NCI-H526 (cell line): ENCODE measurements around the gene CFAP97D2.
"Not testable (repeated sequence)": the region's sequence is repeated elsewhere in the genome, so short reads cannot be mapped to it uniquely, and the experiment has no call there.

Experiments
- DNase-seq, 2 experiments: peaks; one replicate each; lab custom pipeline; 2025; lab: John Stamatoyannopoulos, UW

The CFAP97D2 gene

GRCh38 chr13:114236227-114236626, 57.2 kb downstream of the CFAP97D2 start:
- no peak for DNase-seq

- DNase-seq: no peak
Observed at GRCh38 chr13:114237415-114238112, 58.5 kb downstream of the CFAP97D2 start.

GRCh38 chr13:114241918-114242317, 62.9 kb downstream of the CFAP97D2 start:
- DNase-seq: no peak

GRCh38 chr13:114243971-114244370, 64.9 kb downstream of the CFAP97D2 start:
- DNase-seq: no peak

- no peak for DNase-seq
Observed at GRCh38 chr13:114244637-114245036, 65.6 kb downstream of the CFAP97D2 start.

GRCh38 chr13:114248011-114248410, 69.0 kb downstream of the CFAP97D2 start:
- no peak for DNase-seq

- no peak for DNase-seq
Observed at GRCh38 chr13:114249077-114249476, 70.0 kb downstream of the CFAP97D2 start.

- not testable (repeated sequence) for DNase-seq
Observed at GRCh38 chr13:114251639-114252440, 72.8 kb downstream of the CFAP97D2 start.

- DNase-seq: no peak
Observed at GRCh38 chr13:114256547-114256946, 77.5 kb downstream of the CFAP97D2 start.

- no peak for DNase-seq
Observed at GRCh38 chr13:114257014-114257413, 78.0 kb downstream of the CFAP97D2 start.

- DNase-seq: no peak
Observed at GRCh38 chr13:114258589-114258988, 79.5 kb downstream of the CFAP97D2 start.

GRCh38 chr13:114259374-114259773, 80.3 kb downstream of the CFAP97D2 start:
- peak in 1 of 2 experiments; percentile 19 for DNase-seq

GRCh38 chr13:114259974-114260373, 80.9 kb downstream of the CFAP97D2 start:
- DNase-seq: peak; percentile 63 to 79

- no peak for DNase-seq
Observed at GRCh38 chr13:114260814-114261213, 81.8 kb downstream of the CFAP97D2 start.

- no peak for DNase-seq
Observed at GRCh38 chr13:114261328-114261965, 82.4 kb downstream of the CFAP97D2 start.

GRCh38 chr13:114263578-114263977, 84.5 kb downstream of the CFAP97D2 start:
- DNase-seq: peak in 1 of 2 experiments; percentile 10

GRCh38 chr13:114264313-114264712, 85.3 kb downstream of the CFAP97D2 start:
- DNase-seq: not testable (repeated sequence)

- no peak for DNase-seq
Observed at GRCh38 chr13:114264886-114265611, 86.0 kb downstream of the CFAP97D2 start.

- no peak for DNase-seq
Observed at GRCh38 chr13:114266241-114266640, 87.2 kb downstream of the CFAP97D2 start.

- peak; percentile 62 to 69 for DNase-seq
Observed at GRCh38 chr13:114268344-114269280, 89.6 kb downstream of the CFAP97D2 start.

GRCh38 chr13:114269281-114269770, 90.3 kb downstream of the CFAP97D2 start:
- no peak for DNase-seq
